Left lung (tissue), 10 donors: Measurements from ENCODE around the gene ZNF132. TPM values are rescaled to one million over a fixed set of nuclear protein-coding genes. Genes with fewer than 3 reads are reported as not detected.

Experiments used
- ATAC-seq: fragments of 200-7000 bp; cut with Tn5 transposase; one replicate; pipeline ENCODE4 v1.9.1; 2020; ENCODE audit warnings: moderate library complexity
- DNase-seq, 4 donors: peaks; one replicate each; pipeline ENCODE4 v3.0.0-alpha.2; 2013 to 2020
- H3K27ac ChIP-seq, 2 donors: fragments of 200-600 bp; sonication (generic) in 1 of 2; one replicate each; pipeline versions ENCODE4 v1.5.0 to v1.8.0; 2020 to 2021
- H3K27me3 ChIP-seq, 2 donors: fragments of 200-600 bp; sonication (generic) in 1 of 2; one replicate each; pipeline versions ENCODE4 v1.5.0 to v1.8.0; 2020 to 2021
- H3K36me3 ChIP-seq, 2 donors: fragments of 200-600 bp; sonication (generic) in 1 of 2; one replicate each; pipeline versions ENCODE4 v1.5.0 to v1.8.0; 2020 to 2021
- H3K4me1 ChIP-seq, 2 donors: fragments of 200-600 bp; one replicate each; pipeline ENCODE4 v1.8.0; 2021
- H3K4me3 ChIP-seq, 2 donors: fragments of 200-600 bp; sonication (generic) in 1 of 2; one replicate each; pipeline versions ENCODE4 v1.5.0 to v1.8.0; 2020 to 2021; ENCODE audit warnings: mild to moderate bottlenecking in 1 of 2
- H3K9me3 ChIP-seq, 2 donors: fragments of 200-600 bp; sonication (generic) in 1 of 2; one replicate each; pipeline versions ENCODE4 v1.5.0 to v1.8.0; 2020 to 2021
- CTCF ChIP-seq, 2 donors: fragments of 200-600 bp; sonication (generic) in 1 of 2; IDR thresholded peaks; one replicate each; pipeline versions ENCODE4 v1.5.0 to v1.8.0; 2021; ENCODE audit warnings: antibody characterized with exemption in 2 of 2
- intact Hi-C, 2 donors: fragments of 100-400 bp; cut with DNase I; formaldehyde crosslinking; loops; one replicate each; pipeline versions ENCODE4 v1.11.2 to v1.14.2; 2022
- polyA plus RNA-seq, 6 donors: library from polyadenylated mRNA; unstranded; fragments of 120-200 nt; gene quantifications; one replicate each; pipeline ENCODE4 v1.2.1, GENCODE V29; 2013; ENCODE audit not compliant: insufficient read length in 6 of 6
- total RNA-seq, 2 donors: library from RNA; stranded (reverse); fragmentation: NEBNext Ultra II Directional; extraction: Animal tissue kit (Norgen Biotek cat#: 25700); gene quantifications; one replicate each; pipeline ENCODE4 v1.2.1, GENCODE V29; 2021
- donor health status: DM: no; HTN: yes; CAD: no.
- donor health status: DM: no; HTN: no; CAD: no.

ZNF132 gene
- total and polyA plus RNA-seq, 8 donors: 6.2 to 12.9 (median 10.0) TPM

DNA sequence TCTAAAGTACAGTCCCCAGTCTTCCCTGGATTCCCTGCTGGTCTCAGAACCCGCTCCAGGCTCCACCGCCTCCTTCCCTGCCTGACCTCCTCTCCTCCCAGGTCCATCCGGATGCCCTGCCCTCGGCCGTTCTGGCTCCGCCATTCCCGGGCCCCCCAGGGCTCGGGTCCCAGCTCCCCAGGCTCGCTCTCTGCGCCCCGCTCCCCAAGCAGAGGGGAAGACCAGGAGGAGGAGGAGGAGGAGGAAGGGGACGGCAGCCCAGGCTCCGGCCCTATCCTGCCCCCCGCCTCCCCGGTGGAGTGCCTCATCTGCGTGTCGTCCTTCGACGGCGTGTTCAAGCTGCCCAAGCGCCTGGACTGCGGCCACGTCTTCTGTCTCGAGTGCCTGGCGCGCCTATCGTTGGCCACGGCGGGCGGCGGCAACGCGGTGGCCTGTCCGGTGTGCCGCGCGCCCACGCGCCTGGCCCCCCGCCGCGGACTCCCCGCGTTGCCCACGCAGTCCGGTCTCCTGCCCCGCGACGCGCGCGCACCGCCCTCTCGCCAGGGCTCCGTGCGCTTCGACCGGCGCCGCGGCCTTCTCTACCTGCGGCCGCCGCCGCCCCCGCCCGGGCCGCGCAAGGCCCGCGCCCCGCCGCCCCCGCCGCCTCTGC, 43.9 kb downstream of the ZNF132 start:
- TF ChIP-seq CTCF (IDR thresholded peaks at IDR 0.05): no peak
- H3K4me3 ChIP-seq: peak overlapping the region in 1 of 2 donors; percentile 14

DNA sequence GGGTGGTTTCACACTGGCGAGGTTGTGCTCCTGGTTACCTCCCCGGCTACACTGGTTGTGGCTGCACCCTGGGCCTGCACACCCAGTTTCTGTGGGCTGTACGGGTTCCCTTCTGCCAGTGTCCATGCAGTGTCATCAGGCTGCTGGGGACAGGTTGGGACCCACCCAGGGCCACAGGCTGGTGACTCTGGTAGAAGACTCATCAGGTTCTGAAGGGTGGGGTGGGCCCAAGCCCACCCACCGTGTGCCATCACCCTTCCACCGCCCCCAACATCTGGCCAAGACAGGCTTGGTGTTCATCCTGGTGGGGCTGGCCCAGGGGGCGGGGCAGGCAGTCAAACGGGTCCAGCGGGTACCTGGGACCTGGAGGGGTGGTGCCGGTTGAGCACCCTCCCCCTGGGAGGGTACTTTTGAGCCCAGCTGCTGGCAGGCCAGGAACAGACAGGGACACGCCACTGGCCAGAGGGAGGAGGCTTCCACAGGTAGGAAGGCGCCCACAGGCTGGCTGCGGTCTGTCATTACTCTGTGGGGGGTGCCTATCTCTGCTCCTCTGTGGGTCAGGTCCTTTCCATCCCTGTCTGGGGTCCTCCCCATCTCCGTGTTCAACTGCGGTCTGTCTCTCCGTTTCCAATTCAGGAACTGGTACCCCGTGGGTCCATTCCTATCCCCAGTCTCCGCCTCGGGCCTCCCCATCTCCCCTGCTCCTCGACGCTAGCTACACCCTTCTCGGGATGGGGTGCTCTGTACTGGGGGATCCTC, 44.6 kb downstream of the ZNF132 start, which contains the start of gene RNF225:
Gene RNF225, plus strand, starts transcription at position 437 of the 759 bp plus-strand sequence. CDS start 434 bp downstream, outside the sequence.
- no peak within 1 kb of the TSS for H3K27ac ChIP-seq
- peaks cover 5 to 33% of the 10 kb centered on the region in 2 donors for H3K27me3 ChIP-seq
- H3K4me3 ChIP-seq: peak within 1 kb of the TSS in 1 of 2 donors; percentile 14
- no peak for TF ChIP-seq CTCF (IDR thresholded peaks at IDR 0.05)
- H3K36me3 ChIP-seq: peaks cover 3 to 50% of the 10 kb centered on the region in 2 donors
- peaks cover 1 to 27% of the 10 kb centered on the region in 2 donors for H3K4me1 ChIP-seq
- intact Hi-C loops: no loop called here
- DNase-seq (peak in 2 of 4 donors; percentile 69 to 87), ATAC-seq (peak; percentile 81)
- H3K9me3 ChIP-seq: no peaks in the 10 kb centered on the region

More for the DNA sequence above, 43.9 kb downstream of the ZNF132 start:
- H3K27ac ChIP-seq: no peak overlapping the region
- peaks cover 3 to 43% of the 10 kb centered on the region in 2 donors for H3K36me3 ChIP-seq
- H3K4me1 ChIP-seq: peaks cover 4 to 26% of the 10 kb centered on the region in 2 donors
- intact Hi-C loops: no loop called here
- peaks cover 5 to 33% of the 10 kb centered on the region in 2 donors for H3K27me3 ChIP-seq
- ATAC-seq (peak; percentile 3), DNase-seq (no peak)
- no peaks in the 10 kb centered on the region for H3K9me3 ChIP-seq

GRCh38 chr19:58394821-58395219, 45.1 kb downstream of the ZNF132 start:
- ATAC-seq (peak; percentile 57), DNase-seq (peak in 1 of 4 donors; percentile 59)
- Histone ChIP-seq H3K9me3 (no peaks in the 10 kb centered on the region), H3K36me3 (peaks cover 3 to 55% of the 10 kb centered on the region in 2 donors), H3K4me1 (peaks cover 0 to 33% of the 10 kb centered on the region in 2 donors), H3K27ac (no peak overlapping the region), H3K4me3 (no peak overlapping the region), H3K27me3 (peaks cover 5 to 33% of the 10 kb centered on the region in 2 donors)
- no peak for TF ChIP-seq CTCF (IDR thresholded peaks at IDR 0.05)
- intact Hi-C loops: no loop called here

DNA sequence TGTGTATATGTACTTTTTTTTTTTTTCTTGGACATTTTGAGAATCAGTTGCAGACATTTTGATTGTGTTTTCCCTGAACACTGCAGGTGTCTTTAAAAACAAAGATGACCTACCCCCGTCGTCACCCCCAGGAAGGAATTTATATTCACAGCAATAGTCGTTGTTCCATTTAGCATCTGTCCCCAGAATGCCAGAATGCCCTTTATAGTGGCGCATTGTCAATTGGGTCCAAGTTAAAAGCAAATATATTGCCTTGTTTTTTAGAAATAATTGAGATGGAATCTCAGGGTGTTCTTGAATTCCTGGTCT, 46.3 kb downstream of the ZNF132 start:
- peaks cover 5 to 33% of the 10 kb centered on the region in 2 donors for H3K27me3 ChIP-seq
- H3K4me3 ChIP-seq: no peak overlapping the region
- DNase-seq (no peak), ATAC-seq (no peak)
- H3K27ac ChIP-seq: no peak overlapping the region
- peaks cover 3 to 67% of the 10 kb centered on the region in 2 donors for H3K36me3 ChIP-seq
- intact Hi-C loops: no loop called here
- peaks cover 0 to 44% of the 10 kb centered on the region in 2 donors for H3K4me1 ChIP-seq
- no peaks in the 10 kb centered on the region for H3K9me3 ChIP-seq
- TF ChIP-seq CTCF (IDR thresholded peaks at IDR 0.05): no peak
